CD14-positive monocyte (primary cell): ENCODE measurements around the gene MAP3K7CL. TPM values are rescaled to one million over a fixed set of nuclear protein-coding genes. Genes with fewer than 3 reads are reported as not detected.

Experiments used
- DNase-seq, 3 donors: peaks; one replicate each; pipeline ENCODE4 v3.0.0-alpha.2; 2011 to 2022
- H2AFZ ChIP-seq: 2 replicates; pipeline ENCODE4 v1.6.0; 2012; ENCODE audit warnings: mild to moderate bottlenecking, low read depth, low read length, inconsistent platforms; ENCODE audit not compliant: insufficient read depth, poor library complexity, severe bottlenecking
- H3K27ac ChIP-seq, 2 donors: 1 replicate in 1 of 2; 2 replicates in 1 of 2; pipeline ENCODE4 v1.5.1; 2012 to 2013; ENCODE audit warnings: low read length in 2 of 2, control low read depth in 1 of 2, inconsistent platforms in 1 of 2, low read depth in 1 of 2, mild to moderate bottlenecking in 1 of 2
- H3K27me3 ChIP-seq, 2 donors: one replicate each; pipeline versions ENCODE4 v1.6.0 to v1.6.1; 2011 to 2013; ENCODE audit warnings: low read length in 2 of 2; ENCODE audit not compliant: control insufficient read depth in 2 of 2, insufficient read depth in 2 of 2
- H3K36me3 ChIP-seq, 2 donors: replicated peaks in 1 of 2; 1 replicate in 1 of 2; 2 replicates in 1 of 2; pipeline versions ENCODE4 v1.5.1 to v1.6.1; 2012 to 2013; ENCODE audit warnings: low read length in 2 of 2, control low read depth in 1 of 2, inconsistent platforms in 1 of 2, mild to moderate bottlenecking in 1 of 2; ENCODE audit not compliant: insufficient read depth in 2 of 2, control insufficient read depth in 1 of 2
- H3K4me1 ChIP-seq, 2 donors: 1 replicate in 1 of 2; 2 replicates in 1 of 2; pipeline versions ENCODE4 v1.5.1 to v1.6.1; 2012 to 2013; ENCODE audit warnings: low read length in 2 of 2, control low read depth in 1 of 2, inconsistent platforms in 1 of 2, mild to moderate bottlenecking in 1 of 2, moderate library complexity in 1 of 2; ENCODE audit not compliant: insufficient read depth in 2 of 2, control insufficient read depth in 1 of 2
- H3K4me2 ChIP-seq: replicated peaks from 2 replicates; pipeline ENCODE3; 2012; ENCODE audit warnings: low read length, moderate library complexity, mild to moderate bottlenecking; ENCODE audit not compliant: poor library complexity, severe bottlenecking; ENCODE audit errors: extremely low read depth
- H3K4me3 ChIP-seq, 3 experiments: fragments of 200-600 bp in 1 of 3; sonication (generic) in 1 of 3; replicated peaks in 1 of 3; 1 replicate in 2 of 3; 2 replicates in 1 of 3; pipeline ENCODE4 v1.5.1; 2011 to 2013; ENCODE audit warnings: low read length in 3 of 3, mild to moderate bottlenecking in 3 of 3, control low read depth in 2 of 3, low read depth in 2 of 3, inconsistent platforms in 1 of 3, moderate library complexity in 1 of 3
- H3K79me2 ChIP-seq: 2 replicates; pipeline ENCODE4 v1.6.0; 2012; ENCODE audit warnings: mild to moderate bottlenecking, control low read depth, inconsistent platforms, low read length, moderate library complexity; ENCODE audit not compliant: insufficient read depth
- H3K9ac ChIP-seq: 2 replicates; pipeline ENCODE4 v1.6.0; 2017; ENCODE audit warnings: low read length, mild to moderate bottlenecking; ENCODE audit not compliant: insufficient read depth, poor library complexity, severe bottlenecking
- H3K9me3 ChIP-seq, 2 donors: replicated peaks in 1 of 2; 1 replicate in 1 of 2; 2 replicates in 1 of 2; pipeline versions ENCODE4 v1.5.1 to v1.6.1; 2012 to 2013; ENCODE audit warnings: low read length in 2 of 2, control low read depth in 1 of 2; ENCODE audit not compliant: control insufficient read depth in 1 of 2, insufficient read depth in 1 of 2
- H4K20me1 ChIP-seq: 2 replicates; pipeline ENCODE4 v1.6.0; 2012; ENCODE audit warnings: mild to moderate bottlenecking, low read length, control low read depth, moderate library complexity; ENCODE audit not compliant: insufficient read depth
- H3K27ac Mint-ChIP-seq, 7 donors: one replicate each; pipeline ENCODE4 v1.8.0; 2020; ENCODE audit warnings: mild to moderate bottlenecking in 7 of 7, mixed read lengths in 7 of 7, moderate library complexity in 6 of 7, inconsistent platforms in 2 of 7
- H3K27me3 Mint-ChIP-seq, 3 donors: one replicate each; pipeline ENCODE4 v1.8.0; 2021 to 2022; ENCODE audit warnings: low read depth in 3 of 3, mild to moderate bottlenecking in 3 of 3, mixed read lengths in 3 of 3, moderate library complexity in 3 of 3, inconsistent platforms in 1 of 3
- H3K36me3 Mint-ChIP-seq, 2 donors: one replicate each; pipeline ENCODE4 v1.8.0; 2020; ENCODE audit warnings: mixed read lengths in 2 of 2, inconsistent platforms in 1 of 2, mild to moderate bottlenecking in 1 of 2
- H3K4me1 Mint-ChIP-seq: one replicate; pipeline ENCODE4 v1.8.0; 2020; ENCODE audit warnings: mild to moderate bottlenecking, mixed read lengths
- H3K4me3 Mint-ChIP-seq, 2 donors: one replicate each; pipeline ENCODE4 v1.8.0; 2020; ENCODE audit warnings: mild to moderate bottlenecking in 2 of 2, mixed read lengths in 2 of 2, moderate library complexity in 1 of 2
- H3K9me3 Mint-ChIP-seq, 7 donors: one replicate each; pipeline ENCODE4 v1.8.0; 2020 to 2022; ENCODE audit warnings: mixed read lengths in 7 of 7, mild to moderate bottlenecking in 6 of 7, moderate library complexity in 6 of 7, inconsistent platforms in 2 of 7
- CTCF ChIP-seq: fragments of 200-600 bp; IDR thresholded peaks from one replicate; pipeline ENCODE4 v1.8.0; 2022; ENCODE audit warnings: antibody characterized with exemption, mild to moderate bottlenecking
- WGBS: methylation state at CpG from one replicate; pipeline ENCODE4 v1.1.5; 2013; ENCODE audit warnings: missing lambda C conversion rate; ENCODE audit not compliant: insufficient coverage; 5-methylcytosine and 5-hydroxymethylcytosine counted together
- intact Hi-C, 2 donors: fragments of 100-400 bp; cut with micrococcal nuclease; formaldehyde crosslinking; loops; one replicate each; pipeline versions ENCODE4 v1.15.0 to v1.15.1; 2023
- polyA plus RNA-seq, 3 donors: library from polyadenylated mRNA; depleted of rRNA in 1 of 3; unstranded in 2 of 3; stranded (reverse) in 1 of 3; fragments of 300-500 nt in 2 of 3; fragments of >200 nt in 1 of 3; fragmentation: Illumina TruSeq in 2 of 3; gene quantifications; 1 replicate in 2 of 3; 2 replicates in 1 of 3; pipeline ENCODE4 v1.2.3, GENCODE V29; 2012 to 2021

MAP3K7CL gene
- polyA plus RNA-seq, 3 donors = 14.6 to 15.8 (median 15.7) TPM

- Histone ChIP-seq H2AFZ (no peak overlapping the region), H3K4me3 (peak overlapping the region in 1 of 3 experiments; percentile 6), H3K79me2 (no peaks in the 10 kb centered on the region), H3K9me3 (no peaks in the 10 kb centered on the region), H3K9ac (no peak overlapping the region), H3K27ac (peak overlapping the region; percentile 67 to 89), H3K4me2 (peak overlapping the region; percentile 9), H3K36me3 (no peaks in the 10 kb centered on the region), H3K27me3 (no peaks in the 10 kb centered on the region), H4K20me1 (no peaks in the 10 kb centered on the region), H3K4me1 (peaks cover 75 to 84% of the 10 kb centered on the region in 2 donors)
- peaks cover 0 to 9% (median 0%) of the 10 kb centered on the region in 7 donors for H3K9me3 Mint-ChIP-seq
- H3K4me1 Mint-ChIP-seq = peaks cover 76% of the 10 kb centered on the region
- intact Hi-C loops = no loop called here
- TF ChIP-seq CTCF = no peak
- peak in 2 of 3 donors; percentile 33 to 41 for DNase-seq
- H3K27me3 Mint-ChIP-seq = no peaks in the 10 kb centered on the region
- peak overlapping the region; percentile 87 to 95 (median 91) for H3K27ac Mint-ChIP-seq
- no peak overlapping the region for H3K4me3 Mint-ChIP-seq
- no CpG with 5 or more reads among the region's 1 CpG for WGBS
- H3K36me3 Mint-ChIP-seq = peaks cover 12 to 14% of the 10 kb centered on the region in 2 donors
Measured at GRCh38 chr21:29185172-29185571, 54.7 kb downstream of the MAP3K7CL start.

GRCh38 chr21:29185633-29186032, 55.2 kb downstream of the MAP3K7CL start:
- no peaks in the 10 kb centered on the region for H3K27me3 Mint-ChIP-seq
- no peak overlapping the region for H3K4me3 Mint-ChIP-seq
- no peak overlapping the region for H2AFZ ChIP-seq
- peaks cover 10 to 14% of the 10 kb centered on the region in 2 donors for H3K36me3 Mint-ChIP-seq
- TF ChIP-seq CTCF = no peak
- peak overlapping the region; percentile 67 to 89 for H3K27ac ChIP-seq
- DNase-seq = peak in 2 of 3 donors; percentile 33 to 40
- 92% methylated on average over 2 of the region's 4 CpGs for WGBS
- H3K27me3 ChIP-seq = no peaks in the 10 kb centered on the region
- peak overlapping the region; percentile 9 for H3K4me2 ChIP-seq
- peaks cover 0 to 9% (median 0%) of the 10 kb centered on the region in 7 donors for H3K9me3 Mint-ChIP-seq
- peak overlapping the region in 1 of 3 experiments; percentile 6 for H3K4me3 ChIP-seq
- peak overlapping the region; percentile 87 to 95 (median 91) for H3K27ac Mint-ChIP-seq
- H3K9ac ChIP-seq = no peak overlapping the region
- intact Hi-C loops = no loop called here
- H3K4me1 ChIP-seq = peaks cover 79 to 89% of the 10 kb centered on the region in 2 donors
- H3K4me1 Mint-ChIP-seq = peaks cover 80% of the 10 kb centered on the region
- no peaks in the 10 kb centered on the region for H4K20me1 ChIP-seq
- H3K36me3 ChIP-seq = no peaks in the 10 kb centered on the region
- H3K9me3 ChIP-seq = no peaks in the 10 kb centered on the region
- no peaks in the 10 kb centered on the region for H3K79me2 ChIP-seq
